IMR-90 (cell line): ENCODE data around the gene PCYT2. TPM values are rescaled to one million over a fixed set of nuclear protein-coding genes. Genes with fewer than 3 reads are reported as not detected.

Experiments
- ATAC-seq: fragments of 200-7000 bp; cut with Tn5 transposase; 2 replicates; pipeline ENCODE4 v1.9.1; 2020; ENCODE audit warnings: low read depth, mild to moderate bottlenecking, moderate library complexity
- BruUV-seq: library from RNA; stranded (reverse); fragments of 400-500 nt; replicated peaks from 2 replicates; lab custom pipeline; 2021; lab: Mats Ljungman, UMichigan
- CTCF ChIA-PET: fragments of 300-600 bp; formaldehyde crosslinking; extraction: SDS; loops from one replicate; lab custom pipeline; 2021; ENCODE audit warnings: antibody characterized with exemption; lab: Yijun Ruan, JAX
- POLR2A ChIA-PET: fragments of 300-600 bp; sonication (Branson Sonifier 250); formaldehyde crosslinking; loops from one replicate; lab custom pipeline; 2022; ENCODE audit warnings: antibody characterized with exemption; ENCODE audit not compliant: unreplicated experiment; lab: Charles Lee
- DNase-seq: peaks from one replicate; pipeline ENCODE4 v3.0.0; 2013
- H2AFZ ChIP-seq: replicated peaks from 2 replicates; pipeline ENCODE3; 2013; ENCODE audit warnings: low read length, mild to moderate bottlenecking; ENCODE audit not compliant: poor library complexity
- H2AK5ac ChIP-seq: 2 replicates; pipeline ENCODE4 v1.6.1; 2013; ENCODE audit warnings: low read depth, low read length, inconsistent platforms
- H2AK9ac ChIP-seq: replicated peaks from 2 replicates; pipeline ENCODE3; 2013; ENCODE audit warnings: mild to moderate bottlenecking, low read depth, low read length, moderate library complexity; ENCODE audit not compliant: poor library complexity
- H2BK120ac ChIP-seq: 2 replicates; pipeline ENCODE4 v1.6.1; 2013; ENCODE audit warnings: low read depth, low read length, inconsistent platforms
- H2BK15ac ChIP-seq: 3 replicates; pipeline ENCODE4 v1.6.1; 2013; ENCODE audit warnings: low read depth, low read length, inconsistent platforms
- H2BK20ac ChIP-seq: 2 replicates; pipeline ENCODE4 v1.6.1; 2013; ENCODE audit warnings: low read depth, mild to moderate bottlenecking, inconsistent platforms, low read length, moderate library complexity
- H2BK5ac ChIP-seq: 2 replicates; pipeline ENCODE4 v1.6.1; 2013; ENCODE audit warnings: mild to moderate bottlenecking, low read depth, low read length, inconsistent platforms; ENCODE audit not compliant: poor library complexity, severe bottlenecking
- H3K14ac ChIP-seq: replicated peaks from 2 replicates; pipeline ENCODE4 v1.6.1; 2013; ENCODE audit warnings: low read depth, low read length, inconsistent platforms
- H3K18ac ChIP-seq: 2 replicates; pipeline ENCODE4 v1.6.1; 2013; ENCODE audit warnings: low read depth, low read length, control low read depth
- H3K23ac ChIP-seq: 2 replicates; pipeline ENCODE4 v1.6.1; 2013; ENCODE audit warnings: low read depth, low read length, inconsistent platforms
- H3K27ac ChIP-seq: 2 replicates; pipeline ENCODE4 v1.5.1; 2013; ENCODE audit warnings: mild to moderate bottlenecking, control low read depth, low read length; ENCODE audit not compliant: insufficient read depth
- H3K27me3 ChIP-seq: 2 replicates; pipeline ENCODE4 v1.6.1; 2013; ENCODE audit warnings: low read length; ENCODE audit not compliant: control insufficient read depth, insufficient read depth
- H3K36me3 ChIP-seq: 2 replicates; pipeline ENCODE4 v1.6.1; 2013; ENCODE audit warnings: low read length, mixed read lengths; ENCODE audit not compliant: control insufficient read depth, insufficient read depth
- H3K4ac ChIP-seq: 2 replicates; pipeline ENCODE4 v1.6.1; 2013; ENCODE audit warnings: low read depth, low read length, inconsistent platforms
- H3K4me1 ChIP-seq: 2 replicates; pipeline ENCODE4 v1.6.1; 2013; ENCODE audit warnings: low read length, mixed read lengths; ENCODE audit not compliant: control insufficient read depth, insufficient read depth
- H3K4me2 ChIP-seq: 2 replicates; pipeline ENCODE4 v1.6.1; 2013; ENCODE audit warnings: low read depth, mild to moderate bottlenecking, control low read depth, low read length, moderate library complexity
- H3K4me3 ChIP-seq: 2 replicates; pipeline ENCODE4 v1.5.1; 2013; ENCODE audit warnings: low read depth, mild to moderate bottlenecking, control low read depth, low read length, moderate library complexity; ENCODE audit not compliant: insufficient read depth
- H3K56ac ChIP-seq: 2 replicates; pipeline ENCODE4 v1.6.1; 2013; ENCODE audit warnings: low read length, inconsistent platforms; ENCODE audit not compliant: insufficient read depth; ENCODE audit errors: extremely low read depth
- H3K79me1 ChIP-seq, 2 experiments: 2 replicates each; pipeline ENCODE4 v1.6.1; 2013; ENCODE audit warnings: low read length in 2 of 2, inconsistent platforms in 1 of 2, low read depth in 1 of 2
- H3K9ac ChIP-seq: 2 replicates; pipeline ENCODE4 v1.6.1; 2013; ENCODE audit warnings: low read depth, low read length, control low read depth
- H3K9me1 ChIP-seq: 2 replicates; pipeline ENCODE4 v1.6.1; 2013; ENCODE audit warnings: low read length, inconsistent platforms; ENCODE audit not compliant: insufficient read depth
- H3K9me3 ChIP-seq: 2 replicates; pipeline ENCODE4 v1.6.1; 2013; ENCODE audit warnings: low read length; ENCODE audit not compliant: control insufficient read depth, insufficient read depth
- H4K20me1 ChIP-seq: 2 replicates; pipeline ENCODE4 v1.6.1; 2013; ENCODE audit warnings: low read length, inconsistent platforms; ENCODE audit not compliant: insufficient read depth
- H4K5ac ChIP-seq: 2 replicates; pipeline ENCODE4 v1.6.1; 2013; ENCODE audit warnings: mild to moderate bottlenecking, low read depth, low read length, control low read depth
- H4K8ac ChIP-seq, 2 experiments: 2 replicates each; pipeline ENCODE4 v1.6.1; 2013; ENCODE audit warnings: low read depth in 2 of 2, low read length in 2 of 2, control low read depth in 1 of 2, inconsistent platforms in 1 of 2
- H4K91ac ChIP-seq: 2 replicates; pipeline ENCODE4 v1.6.1; 2013; ENCODE audit warnings: low read depth, low read length, inconsistent platforms; ENCODE audit not compliant: insufficient read depth
- BHLHE40 ChIP-seq: fragments of 150-350 bp; IDR thresholded peaks from 2 replicates; pipeline ENCODE4 v1.6.1; 2016; ENCODE audit warnings: mild to moderate bottlenecking, low read depth, low read length
- CEBPB ChIP-seq: IDR thresholded peaks from 2 replicates; pipeline ENCODE4 v1.6.1; 2012; ENCODE audit warnings: low read depth, low read length, improper control_type of control experiment
- CHD1 ChIP-seq: IDR thresholded peaks from 2 replicates; pipeline ENCODE4 v1.6.1; 2012; ENCODE audit warnings: low read depth, low read length, improper control_type of control experiment
- FOS ChIP-seq: fragments of 150-350 bp; IDR thresholded peaks from 2 replicates; pipeline ENCODE4 v1.6.1; 2016; ENCODE audit warnings: low read depth, low read length
- MAFK ChIP-seq: IDR thresholded peaks from 2 replicates; pipeline ENCODE4 v1.6.1; 2012; ENCODE audit warnings: low read depth, low read length, improper control_type of control experiment
- MAZ ChIP-seq: IDR thresholded peaks from 2 replicates; pipeline ENCODE4 v1.6.1; 2012; ENCODE audit warnings: low read depth, mild to moderate bottlenecking, low read length, improper control_type of control experiment, moderate library complexity, borderline replicate concordance
- MXI1 ChIP-seq: IDR thresholded peaks from 2 replicates; pipeline ENCODE4 v1.6.1; 2012; ENCODE audit warnings: low read depth, mild to moderate bottlenecking, low read length, moderate library complexity, borderline replicate concordance
- NFE2L2 ChIP-seq: fragments of 150-350 bp; IDR thresholded peaks from 2 replicates; pipeline ENCODE4 v1.6.1; 2016; ENCODE audit warnings: low read depth, mild to moderate bottlenecking, low read length
- POLR2A ChIP-seq: IDR thresholded peaks from 2 replicates; pipeline ENCODE4 v1.6.1; 2012; ENCODE audit warnings: mild to moderate bottlenecking, low read depth, low read length
- RAD21 ChIP-seq: IDR thresholded peaks from 2 replicates; pipeline ENCODE4 v1.6.1; 2012; ENCODE audit warnings: low read length, improper control_type of control experiment
- RCOR1 ChIP-seq: IDR thresholded peaks from 2 replicates; pipeline ENCODE4 v1.6.1; 2012; ENCODE audit warnings: mild to moderate bottlenecking, low read length, improper control_type of control experiment; ENCODE audit not compliant: insufficient replicate concordance
- RFX5 ChIP-seq: IDR thresholded peaks from 2 replicates; pipeline ENCODE4 v1.8.0; 2012; ENCODE audit warnings: low read depth, mild to moderate bottlenecking, low read length, moderate library complexity
- WGBS, 2 experiments: methylation state at CpG; one replicate each; pipeline versions ENCODE4 v1.1.5 to v1.1.7; 2013; ENCODE audit warnings: missing lambda C conversion rate in 2 of 2; ENCODE audit not compliant: insufficient read length in 1 of 2; ENCODE audit errors: extremely low coverage in 2 of 2; 5-methylcytosine and 5-hydroxymethylcytosine counted together
- dilution Hi-C: fragments of 300-500 bp; cut with HindIII; formaldehyde crosslinking; loops from one replicate; pipeline ENCODE4 v1.14.3; 2018; ENCODE audit warnings: low sequenced_read_pairs; ENCODE audit not compliant: unreplicated experiment
- in situ Hi-C: fragments of 300-500 bp; cut with MboI; formaldehyde crosslinking; loops from 3 replicates; pipeline ENCODE4 v1.14.3; 2019; ENCODE audit warnings: low sequenced_read_pairs, inconsistent platforms, mixed read lengths
- intact Hi-C: fragments of 100-400 bp; cut with micrococcal nuclease; formaldehyde crosslinking; loops from 2 replicates; pipeline ENCODE4 v1.10.0; 2022
- polyA plus RNA-seq, 3 experiments: library from polyadenylated mRNA; depleted of rRNA; stranded (reverse); fragments of >200 nt; gene quantifications; 2 replicates each; pipeline ENCODE4 v1.2.3, GENCODE V29; 2012; ENCODE audit warnings: low replicate concordance in 1 of 3
- total RNA-seq: library from RNA; depleted of rRNA; stranded (reverse); fragments of >200 nt; gene quantifications from 2 replicates; pipeline ENCODE4 v1.2.3, GENCODE V29; 2012
- TF ChIP-seq, protein P1 (sequence below): conservative IDR thresholded peaks from 2 replicates; pipeline ENCODE4 v1.5.1; 2012; ENCODE audit warnings: mild to moderate bottlenecking, low read depth, low read length, improper control_type of control experiment
- TF ChIP-seq, protein P2 (sequence below): fragments of 150-350 bp; IDR thresholded peaks from 2 replicates; pipeline ENCODE4 v1.6.1; 2017; ENCODE audit warnings: mild to moderate bottlenecking, antibody characterized with exemption, low read length, low read depth

Gene PCYT2
- total and polyA plus RNA-seq, 2 of the 4 experiments (the other 2 are of a cell fraction) = 37.3 to 38.5 TPM

GRCh38 chr17:81923302-81924260 is 12.4 kb upstream of the PCYT2 start:
- BruUV-seq = no TSS peak
- WGBS, 2 experiments = 16% methylated on average over 17 of the region's 32 CpGs; no CpG with 5 or more reads in 1 of the 2 experiments
- H3K27me3 ChIP-seq = no peaks in the 10 kb centered on the region
- H3K79me1 ChIP-seq = peaks cover 16 to 70% of the 10 kb centered on the region in 2 experiments; a peak in 3 of 4 replicates
- peak overlapping the region; percentile 62 for H2BK20ac ChIP-seq
- peaks cover 35% of the 10 kb centered on the region for H3K4me1 ChIP-seq
- peak overlapping the region; percentile 94 for H3K4me2 ChIP-seq
- peak overlapping the region; percentile 79 for H3K23ac ChIP-seq
- ChIA-PET POLR2A (no interaction called here), CTCF (no interaction called here)
- no peaks in the 10 kb centered on the region for H3K9me3 ChIP-seq
- H2AK5ac ChIP-seq = peak overlapping the region; percentile 97
- peak overlapping the region; percentile 17; the same call in 1 of the 2 replicates for H3K18ac ChIP-seq
- peak overlapping the region; percentile 69; the same call in 1 of the 2 replicates for H4K5ac ChIP-seq
- peak overlapping the region; percentile 82 for H2AFZ ChIP-seq
- H3K56ac ChIP-seq = no peak overlapping the region; the same call in 1 of the 2 replicates
- ATAC-seq = peak; percentile 38
- H2BK5ac ChIP-seq = peak overlapping the region; percentile 83
- H4K20me1 ChIP-seq = peaks cover 75% of the 10 kb centered on the region
- H2BK15ac ChIP-seq = no peak overlapping the region
- peak overlapping the region; percentile 85 for H2BK120ac ChIP-seq
- peak overlapping the region; percentile 34 for H3K4me3 ChIP-seq
- peak overlapping the region; percentile 40 to 79; a peak in 3 of 4 replicates for H4K8ac ChIP-seq
- H3K36me3 ChIP-seq = peaks cover 32% of the 10 kb centered on the region
- peak overlapping the region; percentile 96 for H3K4ac ChIP-seq
- peak overlapping the region; percentile 72 for H4K91ac ChIP-seq
- peak overlapping the region; percentile 80 for H3K9ac ChIP-seq
- dilution Hi-C loops (no loop called here), in situ Hi-C loops (no loop called here), intact Hi-C loops (no loop called here)
- peak overlapping the region; percentile 93 for H3K27ac ChIP-seq
- H3K14ac ChIP-seq = peak overlapping the region; percentile 92; the same call in 1 of the 2 replicates
- peaks cover 21% of the 10 kb centered on the region for H3K9me1 ChIP-seq
- peak overlapping the region; percentile 91 for H2AK9ac ChIP-seq
- peak; percentile 72 for DNase-seq
- TF ChIP-seq, protein P1, sequence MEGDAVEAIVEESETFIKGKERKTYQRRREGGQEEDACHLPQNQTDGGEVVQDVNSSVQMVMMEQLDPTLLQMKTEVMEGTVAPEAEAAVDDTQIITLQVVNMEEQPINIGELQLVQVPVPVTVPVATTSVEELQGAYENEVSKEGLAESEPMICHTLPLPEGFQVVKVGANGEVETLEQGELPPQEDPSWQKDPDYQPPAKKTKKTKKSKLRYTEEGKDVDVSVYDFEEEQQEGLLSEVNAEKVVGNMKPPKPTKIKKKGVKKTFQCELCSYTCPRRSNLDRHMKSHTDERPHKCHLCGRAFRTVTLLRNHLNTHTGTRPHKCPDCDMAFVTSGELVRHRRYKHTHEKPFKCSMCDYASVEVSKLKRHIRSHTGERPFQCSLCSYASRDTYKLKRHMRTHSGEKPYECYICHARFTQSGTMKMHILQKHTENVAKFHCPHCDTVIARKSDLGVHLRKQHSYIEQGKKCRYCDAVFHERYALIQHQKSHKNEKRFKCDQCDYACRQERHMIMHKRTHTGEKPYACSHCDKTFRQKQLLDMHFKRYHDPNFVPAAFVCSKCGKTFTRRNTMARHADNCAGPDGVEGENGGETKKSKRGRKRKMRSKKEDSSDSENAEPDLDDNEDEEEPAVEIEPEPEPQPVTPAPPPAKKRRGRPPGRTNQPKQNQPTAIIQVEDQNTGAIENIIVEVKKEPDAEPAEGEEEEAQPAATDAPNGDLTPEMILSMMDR = no peak
- TF ChIP-seq NFE2L2 (peak; percentile 96), RFX5 (no peak), CHD1 (no peak), MAZ (no peak), MAFK (peak; percentile 100), CEBPB (peak; percentile 53), MXI1 (peak; percentile 80), POLR2A (peak; percentile 35; the same call in 1 of the 2 replicates), FOS (no peak), BHLHE40 (no peak), RCOR1 (no peak), RAD21 (no peak)
- TF ChIP-seq, protein P2, sequence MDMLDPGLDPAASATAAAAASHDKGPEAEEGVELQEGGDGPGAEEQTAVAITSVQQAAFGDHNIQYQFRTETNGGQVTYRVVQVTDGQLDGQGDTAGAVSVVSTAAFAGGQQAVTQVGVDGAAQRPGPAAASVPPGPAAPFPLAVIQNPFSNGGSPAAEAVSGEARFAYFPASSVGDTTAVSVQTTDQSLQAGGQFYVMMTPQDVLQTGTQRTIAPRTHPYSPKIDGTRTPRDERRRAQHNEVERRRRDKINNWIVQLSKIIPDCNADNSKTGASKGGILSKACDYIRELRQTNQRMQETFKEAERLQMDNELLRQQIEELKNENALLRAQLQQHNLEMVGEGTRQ = no peak
